HL-60/S4 treated with phorbol 12-myristate 13-acetate at 8.2 ng/mL for 4 days and 3 days (cell line): Measurements from ENCODE around the gene PTPN6.
"Not testable (repeated sequence)": the region's sequence is repeated elsewhere in the genome, so short reads cannot be mapped to it uniquely, and the experiment has no call there.

ENCODE experiments used
- in situ Hi-C: fragments of 300-500 bp; cut with MboI; formaldehyde crosslinking; loops from 2 replicates; pipeline ENCODE4 v1.15.0; 2022; ENCODE audit warnings: low sequenced_read_pairs

The PTPN6 gene

DNA sequence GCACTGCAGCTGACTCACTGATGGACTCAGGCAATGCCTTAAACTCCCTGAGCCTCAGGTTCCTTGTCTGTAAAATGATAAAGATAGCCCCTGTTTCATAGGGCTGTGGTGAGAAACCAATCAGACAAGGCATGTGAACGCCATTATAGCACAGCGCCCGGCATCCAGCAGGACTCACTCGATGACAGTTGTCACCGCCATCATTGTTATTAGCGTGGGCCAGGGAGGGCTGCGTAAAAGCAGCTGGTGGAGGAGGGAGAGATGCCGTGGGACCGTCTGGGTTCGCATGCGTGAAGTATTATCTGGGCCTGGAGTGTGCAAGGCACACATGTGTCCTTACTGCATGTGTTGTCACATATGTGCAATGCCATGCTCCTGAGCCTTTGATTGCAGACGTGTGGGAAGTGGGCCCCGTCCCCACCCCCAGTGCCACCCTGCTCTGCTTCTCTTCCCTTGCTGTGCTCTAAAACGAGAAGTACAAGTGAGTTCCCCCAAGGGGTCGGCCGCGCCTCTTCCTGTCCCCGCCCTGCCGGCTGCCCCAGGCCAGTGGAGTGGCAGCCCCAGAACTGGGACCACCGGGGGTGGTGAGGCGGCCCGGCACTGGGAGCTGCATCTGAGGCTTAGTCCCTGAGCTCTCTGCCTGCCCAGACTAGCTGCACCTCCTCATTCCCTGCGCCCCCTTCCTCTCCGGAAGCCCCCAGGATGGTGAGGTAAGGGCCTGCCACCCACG lies at the start of gene PTPN6:
PTPN6 (plus strand) TSS at position 546 of the 730 bp plus-strand sequence; CDS start at position 703, 157 bp downstream.
- in situ Hi-C loops = no loop called here

DNA sequence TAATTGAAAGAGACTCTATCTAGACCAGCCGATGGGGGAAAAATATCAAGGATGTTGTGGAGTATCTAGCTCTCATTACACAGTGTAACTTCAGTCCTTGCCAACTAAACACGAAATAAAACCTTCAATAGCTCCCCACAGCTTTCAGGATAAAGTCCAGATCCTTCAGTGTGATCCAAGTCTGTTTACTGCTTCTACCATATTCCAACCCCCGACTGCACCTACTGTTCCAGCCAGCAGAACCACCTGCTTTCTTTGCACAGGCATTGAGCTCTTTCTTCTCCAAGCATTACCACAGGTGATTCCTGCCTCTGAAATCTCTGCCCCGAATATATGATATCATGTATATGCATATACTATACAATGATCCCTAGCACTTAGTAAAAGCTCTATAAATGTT lies 48.7 kb upstream of the PTPN6 start:
- in situ Hi-C loops = no loop called here

DNA sequence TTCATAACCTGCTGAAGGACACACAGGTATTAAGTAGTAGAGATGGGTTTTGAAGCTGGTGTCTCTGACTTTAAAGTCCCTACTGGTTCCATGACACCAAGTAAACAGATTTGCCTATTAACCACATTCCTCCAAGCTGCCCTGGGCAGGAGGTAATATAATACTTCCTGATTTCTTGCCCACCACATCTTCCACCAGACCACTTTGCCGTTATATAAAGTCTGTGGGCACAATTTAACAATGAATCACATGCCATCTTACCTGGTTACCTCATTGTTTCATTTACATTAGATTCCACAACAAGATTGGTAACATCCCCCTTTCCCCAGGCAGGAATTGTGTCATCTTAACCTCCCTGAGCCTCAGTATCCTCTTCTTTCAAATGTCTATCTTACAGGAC lies 47.4 kb upstream of the PTPN6 start:
- in situ Hi-C loops = no loop called here

DNA sequence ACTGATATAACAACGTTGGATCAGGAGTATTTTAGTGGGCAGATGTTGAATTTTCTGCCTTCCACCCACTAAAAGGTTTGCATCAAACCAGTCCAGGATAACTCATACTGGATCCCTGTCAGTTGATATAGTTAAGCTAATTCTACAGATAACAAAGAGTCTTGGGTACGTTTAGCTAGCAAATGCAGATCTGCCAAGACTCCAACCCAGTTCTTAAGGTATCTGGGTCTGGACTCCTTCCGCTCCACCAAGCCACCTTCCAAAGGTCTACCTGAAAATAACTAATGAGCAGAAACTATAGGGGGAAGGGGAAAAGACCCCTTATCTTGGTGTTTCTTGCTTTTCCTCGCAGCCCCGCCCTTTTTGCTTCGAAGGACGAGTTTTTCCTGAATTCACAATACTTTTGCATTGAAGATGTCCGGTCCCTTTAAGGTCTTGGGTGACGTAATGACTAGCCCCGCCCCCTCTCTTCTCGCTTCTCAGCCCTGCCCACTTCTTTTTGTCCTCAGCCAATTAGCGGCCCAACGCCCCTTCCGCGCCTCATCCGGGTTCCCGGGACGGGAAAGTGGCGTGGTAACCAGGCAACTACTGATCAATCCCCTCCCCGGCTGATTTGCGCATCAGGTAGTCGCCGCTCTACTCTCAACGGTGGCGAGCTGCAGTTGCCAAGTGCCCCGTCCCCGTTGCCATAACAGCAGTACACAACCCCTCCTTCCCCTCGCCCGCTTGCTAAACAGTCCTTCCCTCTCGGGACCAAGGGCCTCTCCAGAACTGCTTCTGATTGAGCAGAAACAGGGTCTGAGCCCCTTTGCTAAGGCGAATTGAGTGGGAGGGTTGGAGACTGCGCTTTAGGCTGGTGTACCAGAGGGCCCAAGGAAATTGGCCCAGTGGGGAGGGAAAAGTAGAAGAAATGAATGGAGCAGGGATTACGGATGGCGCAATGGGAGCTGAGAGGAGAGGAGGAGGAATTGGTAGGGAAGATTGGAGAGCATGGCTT lies 46.6 kb upstream of the PTPN6 start, which contains the start of gene LRRC23:
LRRC23 (plus strand) TSS at position 543 of the 997 bp plus-strand sequence. CDS start 812 bp downstream, outside the sequence.
- in situ Hi-C loops = no loop called here

DNA sequence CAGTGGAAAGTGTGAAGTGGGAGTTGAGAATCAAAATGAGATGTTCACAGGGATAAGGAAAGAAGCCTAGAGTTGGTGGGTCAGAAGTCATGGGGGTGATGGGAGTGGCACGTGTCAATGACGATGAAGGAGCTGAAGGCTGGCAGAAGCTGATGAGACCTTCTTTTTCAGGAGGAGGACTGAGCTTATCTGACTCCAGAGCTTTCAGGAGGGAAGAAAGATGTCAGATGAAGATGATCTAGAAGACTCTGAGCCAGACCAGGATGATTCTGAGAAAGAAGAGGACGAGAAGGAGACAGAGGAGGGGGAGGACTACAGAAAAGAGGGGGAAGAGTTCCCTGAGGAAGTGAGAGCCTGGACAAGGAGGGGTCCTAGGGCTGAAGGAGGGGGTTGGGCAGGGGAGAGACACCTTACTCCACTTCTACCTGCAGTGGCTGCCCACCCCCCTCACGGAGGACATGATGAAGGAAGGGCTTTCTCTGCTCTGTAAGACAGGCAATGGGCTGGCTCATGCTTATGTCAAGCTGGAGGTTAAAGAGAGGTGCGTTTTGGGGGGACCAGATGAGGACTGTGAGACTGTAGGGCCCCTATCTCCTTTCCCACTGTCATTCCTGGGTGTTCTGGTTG lies 45.6 kb upstream of the PTPN6 start:
- in situ Hi-C loops = no loop called here

DNA sequence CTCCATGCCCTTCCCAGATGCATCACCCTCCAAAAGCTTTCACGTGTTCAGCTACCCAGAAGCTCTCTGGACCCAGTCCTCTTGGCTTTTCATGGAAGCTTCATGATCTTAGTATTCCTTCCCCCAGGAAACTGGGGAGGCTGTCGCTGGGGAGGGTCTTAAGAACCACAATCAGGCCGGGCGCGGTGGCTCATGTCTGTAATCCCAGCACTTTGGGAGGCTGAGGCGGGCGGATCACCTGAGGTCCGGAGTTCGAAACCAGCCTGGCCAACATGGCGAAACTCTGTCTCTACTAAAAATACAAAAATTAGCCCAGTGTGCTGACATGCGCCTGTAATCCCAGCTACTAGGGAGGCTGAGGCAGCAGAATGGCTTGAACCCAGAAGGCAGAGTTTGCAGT lies 43.0 kb upstream of the PTPN6 start:
- in situ Hi-C loops = not testable (repeated sequence)

DNA sequence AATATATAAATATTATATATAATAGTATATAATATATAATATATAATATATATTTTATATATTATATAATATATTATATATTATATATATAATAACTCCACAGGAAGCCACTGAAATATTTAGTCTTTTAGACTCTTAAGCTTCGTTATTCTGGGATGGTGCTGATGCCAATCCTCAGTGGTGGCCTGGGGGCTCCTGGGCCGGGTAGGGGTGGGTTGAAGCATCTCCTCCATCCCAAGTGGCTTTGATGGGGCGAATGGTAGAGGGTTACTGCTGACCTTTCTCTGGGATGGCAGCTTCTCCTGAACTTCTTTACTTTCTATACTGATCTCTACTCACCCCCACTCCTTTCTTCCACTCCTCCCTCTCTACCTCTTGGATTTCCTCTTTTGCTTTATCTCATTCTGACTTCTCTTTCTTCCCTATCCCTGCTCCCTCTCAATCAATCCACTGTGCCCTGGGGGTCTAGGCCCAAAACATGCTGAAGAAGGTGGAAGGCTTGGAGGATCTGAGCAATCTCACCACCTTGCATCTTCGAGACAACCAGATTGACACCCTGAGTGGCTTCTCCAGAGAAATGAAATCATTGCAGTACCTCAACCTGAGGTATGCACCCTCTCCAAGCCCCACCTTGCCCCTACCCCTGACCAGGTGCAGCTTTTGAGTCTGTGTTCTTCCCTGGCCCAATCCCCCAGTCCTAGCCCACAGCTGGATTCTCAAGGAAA lies 41.6 kb upstream of the PTPN6 start:
- in situ Hi-C loops = no loop called here

DNA sequence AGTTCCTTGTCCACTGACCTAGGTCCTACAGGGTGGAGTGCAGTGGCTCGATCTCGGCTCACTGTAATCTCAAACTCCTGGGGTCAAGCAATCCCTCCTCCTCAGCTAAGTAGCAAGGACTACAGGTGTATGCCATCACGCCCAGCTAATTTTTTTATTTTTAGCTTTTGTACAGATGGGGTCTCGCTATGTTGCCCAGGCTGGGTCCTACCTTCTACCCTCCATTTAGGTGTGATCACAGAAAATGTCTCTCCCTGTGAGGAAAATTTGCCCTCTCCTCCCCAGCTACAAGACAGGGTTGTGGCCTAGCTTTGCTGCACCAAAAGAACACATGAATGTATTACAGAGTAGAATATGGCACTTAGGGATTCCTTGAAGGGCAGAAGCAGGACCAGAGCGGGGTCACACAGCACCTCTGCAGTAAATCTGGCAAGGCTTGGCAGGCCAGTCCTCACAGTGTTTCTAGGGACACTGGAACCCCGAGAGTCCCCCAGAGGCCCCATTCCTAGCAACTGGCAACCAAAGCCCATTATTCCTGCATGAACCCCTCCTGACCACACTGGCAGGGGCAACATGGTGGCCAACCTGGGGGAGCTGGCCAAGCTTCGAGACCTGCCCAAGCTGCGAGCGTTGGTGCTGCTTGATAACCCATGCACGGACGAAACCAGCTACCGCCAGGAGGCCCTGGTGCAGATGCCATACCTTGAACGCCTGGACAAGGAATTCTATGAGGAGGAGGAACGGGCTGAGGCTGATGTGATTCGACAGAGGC lies 38.8 kb upstream of the PTPN6 start:
- in situ Hi-C loops = no loop called here

DNA sequence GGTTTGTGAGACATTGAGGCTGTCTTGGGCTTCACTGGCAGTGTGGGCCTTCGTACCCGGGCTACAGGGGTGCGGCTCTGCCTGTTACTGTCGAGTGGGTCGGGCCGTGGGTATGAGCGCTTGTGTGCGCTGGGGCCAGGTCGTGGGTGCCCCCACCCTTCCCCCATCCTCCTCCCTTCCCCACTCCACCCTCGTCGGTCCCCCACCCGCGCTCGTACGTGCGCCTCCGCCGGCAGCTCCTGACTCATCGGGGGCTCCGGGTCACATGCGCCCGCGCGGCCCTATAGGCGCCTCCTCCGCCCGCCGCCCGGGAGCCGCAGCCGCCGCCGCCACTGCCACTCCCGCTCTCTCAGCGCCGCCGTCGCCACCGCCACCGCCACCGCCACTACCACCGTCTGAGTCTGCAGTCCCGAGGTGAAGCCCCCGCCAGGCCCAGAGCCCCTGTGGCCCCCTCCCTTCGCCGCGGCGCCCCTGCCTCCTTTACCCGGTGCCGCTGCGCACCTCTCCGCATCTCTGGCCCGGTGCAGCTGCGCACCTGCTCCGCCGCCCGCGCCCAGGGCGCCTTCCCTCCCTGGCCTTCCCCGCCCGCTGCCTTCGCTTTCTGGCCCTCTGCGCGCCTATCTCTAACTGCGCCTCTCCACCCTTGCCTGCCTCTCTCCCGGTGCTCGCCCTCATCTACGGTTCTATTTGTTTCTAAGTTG lies 36.8 kb upstream of the PTPN6 start, which contains the start of gene ENO2:
ENO2 (plus strand) TSS at position 335 of the 701 bp plus-strand sequence. CDS start 1,253 bp downstream, outside the sequence.
- in situ Hi-C loops = no loop called here

DNA sequence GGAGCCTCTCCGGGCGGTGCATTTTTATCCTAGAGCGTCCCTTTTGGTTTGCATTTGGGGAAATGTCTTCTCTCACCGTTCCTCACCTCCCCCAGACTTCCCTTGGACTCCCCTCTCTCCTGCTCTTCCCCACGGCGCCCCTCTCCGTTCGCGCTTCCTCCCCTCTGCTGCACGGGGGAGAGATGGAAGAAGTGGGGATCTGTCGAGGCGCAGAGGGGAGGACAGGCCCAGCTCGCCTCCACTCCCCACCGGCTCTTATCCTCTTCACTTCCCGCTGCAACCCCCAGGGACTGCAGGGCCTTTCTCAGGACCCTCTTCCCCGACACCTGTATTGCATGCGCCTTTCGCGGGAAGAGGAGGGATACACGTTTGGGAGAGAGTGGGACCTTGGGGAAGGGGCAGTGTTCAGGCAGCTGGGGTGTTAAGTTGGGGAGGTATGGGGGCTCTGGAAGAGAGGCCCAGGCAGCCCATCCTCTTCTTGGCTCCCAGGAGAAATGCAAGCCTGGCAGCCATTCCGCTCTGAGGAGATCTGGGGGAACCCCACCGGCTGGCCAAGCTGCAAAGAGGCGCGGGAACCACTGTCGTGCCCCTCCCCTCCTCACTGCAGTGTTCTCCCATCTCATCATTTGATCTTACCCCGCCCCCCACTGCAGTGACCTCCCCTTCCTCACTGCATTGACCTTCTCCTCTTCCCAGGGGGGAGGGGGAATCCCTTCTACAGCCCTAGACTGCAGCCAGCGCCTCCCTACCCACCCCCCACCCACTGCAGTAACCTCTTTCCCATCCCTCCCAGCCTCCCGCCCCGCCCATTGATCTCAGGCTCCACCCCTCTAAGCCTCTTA lies 36.0 kb upstream of the PTPN6 start:
- in situ Hi-C loops = no loop called here

DNA sequence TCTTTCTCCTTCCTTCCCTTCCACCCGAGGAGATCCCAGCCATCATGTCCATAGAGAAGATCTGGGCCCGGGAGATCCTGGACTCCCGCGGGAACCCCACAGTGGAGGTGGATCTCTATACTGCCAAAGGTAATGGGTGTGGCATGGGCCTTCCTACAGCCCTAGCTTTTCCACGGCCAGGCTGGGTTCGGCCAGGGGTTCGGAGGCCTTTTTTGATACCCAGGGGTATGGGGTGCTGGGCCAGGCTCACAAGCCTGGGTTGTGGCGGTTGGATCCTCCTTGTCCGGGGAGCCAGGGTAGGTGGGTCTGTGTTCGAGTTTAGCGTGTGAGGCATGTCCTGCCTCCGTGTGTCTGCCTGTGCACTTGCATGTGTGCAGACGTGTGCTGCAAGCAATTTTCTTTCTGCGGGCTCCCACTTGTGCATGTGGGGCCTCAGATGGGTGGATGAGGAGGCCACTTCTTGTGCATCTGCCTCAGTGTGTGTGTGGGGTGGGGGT lies 35.3 kb upstream of the PTPN6 start:
- in situ Hi-C loops = no loop called here

DNA sequence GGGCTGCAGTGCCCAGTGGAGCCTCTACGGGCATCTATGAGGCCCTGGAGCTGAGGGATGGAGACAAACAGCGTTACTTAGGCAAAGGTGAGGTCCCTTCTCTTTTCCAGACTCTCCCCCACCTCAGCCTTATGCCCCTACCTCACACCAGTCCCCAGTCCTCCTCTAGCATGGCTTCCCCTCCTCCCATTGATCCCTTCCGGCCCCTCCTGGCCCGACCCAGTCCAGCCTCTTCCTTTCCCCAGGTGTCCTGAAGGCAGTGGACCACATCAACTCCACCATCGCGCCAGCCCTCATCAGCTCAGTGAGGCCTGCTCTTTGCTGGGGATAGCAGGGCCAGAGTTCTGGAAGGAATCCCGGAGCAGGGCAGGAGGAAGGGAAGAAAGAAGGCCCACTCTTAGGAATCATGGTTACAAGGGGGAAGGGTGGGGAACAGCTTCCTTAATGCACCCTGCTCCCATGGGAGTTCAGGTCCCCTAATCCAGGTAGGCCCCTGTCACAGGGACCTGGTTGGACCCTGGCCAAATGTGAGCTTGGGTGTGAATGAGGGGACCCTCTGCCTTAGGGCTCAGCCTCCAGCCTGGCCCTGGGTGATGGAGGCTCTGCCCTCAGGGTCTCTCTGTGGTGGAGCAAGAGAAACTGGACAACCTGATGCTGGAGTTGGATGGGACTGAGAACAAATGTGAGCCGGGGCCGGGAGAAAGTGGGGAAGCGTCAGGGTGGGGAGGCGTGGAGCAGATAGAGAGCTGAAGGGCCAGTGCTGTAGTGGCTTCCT lies 34.5 kb upstream of the PTPN6 start:
- in situ Hi-C loops = no loop called here

DNA sequence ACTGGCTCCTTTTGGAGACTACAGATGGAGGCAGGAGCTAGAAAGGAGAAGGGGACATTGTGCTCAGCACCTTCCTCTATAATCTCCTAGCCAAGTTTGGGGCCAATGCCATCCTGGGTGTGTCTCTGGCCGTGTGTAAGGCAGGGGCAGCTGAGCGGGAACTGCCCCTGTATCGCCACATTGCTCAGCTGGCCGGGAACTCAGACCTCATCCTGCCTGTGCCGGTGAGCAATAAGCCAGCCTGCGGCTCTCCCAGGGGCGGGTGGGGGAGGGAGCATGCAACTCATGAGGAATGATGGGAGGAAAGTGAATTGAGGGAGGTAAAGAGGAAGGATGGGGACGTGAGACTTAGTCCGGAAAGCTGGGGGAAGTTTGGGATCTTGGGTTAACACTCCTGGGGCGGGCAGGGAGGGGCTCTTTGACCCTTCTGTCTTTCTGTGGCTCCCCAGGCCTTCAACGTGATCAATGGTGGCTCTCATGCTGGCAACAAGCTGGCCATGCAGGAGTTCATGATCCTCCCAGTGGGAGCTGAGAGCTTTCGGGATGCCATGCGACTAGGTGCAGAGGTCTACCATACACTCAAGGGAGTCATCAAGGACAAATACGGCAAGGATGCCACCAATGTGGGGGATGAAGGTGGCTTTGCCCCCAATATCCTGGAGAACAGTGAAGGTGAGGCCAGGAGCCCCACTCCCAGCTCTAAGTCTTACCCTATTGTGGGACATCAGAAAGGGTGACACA lies 33.5 kb upstream of the PTPN6 start:
- in situ Hi-C loops = no loop called here

DNA sequence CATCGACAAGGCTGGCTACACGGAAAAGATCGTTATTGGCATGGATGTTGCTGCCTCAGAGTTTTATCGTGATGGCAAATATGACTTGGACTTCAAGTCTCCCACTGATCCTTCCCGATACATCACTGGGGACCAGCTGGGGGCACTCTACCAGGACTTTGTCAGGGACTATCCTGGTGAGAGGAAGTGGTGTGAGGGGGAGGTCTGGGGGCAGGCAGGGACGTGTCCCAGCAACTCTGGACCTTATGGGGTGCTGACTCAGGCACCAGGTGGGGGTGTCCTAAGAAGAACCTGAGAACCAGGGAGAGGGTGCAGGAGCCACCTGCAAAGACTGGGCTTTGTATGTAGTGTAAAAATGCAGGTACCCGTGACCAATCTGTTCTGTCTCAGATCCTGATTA lies 31.6 kb upstream of the PTPN6 start:
- in situ Hi-C loops = no loop called here

DNA sequence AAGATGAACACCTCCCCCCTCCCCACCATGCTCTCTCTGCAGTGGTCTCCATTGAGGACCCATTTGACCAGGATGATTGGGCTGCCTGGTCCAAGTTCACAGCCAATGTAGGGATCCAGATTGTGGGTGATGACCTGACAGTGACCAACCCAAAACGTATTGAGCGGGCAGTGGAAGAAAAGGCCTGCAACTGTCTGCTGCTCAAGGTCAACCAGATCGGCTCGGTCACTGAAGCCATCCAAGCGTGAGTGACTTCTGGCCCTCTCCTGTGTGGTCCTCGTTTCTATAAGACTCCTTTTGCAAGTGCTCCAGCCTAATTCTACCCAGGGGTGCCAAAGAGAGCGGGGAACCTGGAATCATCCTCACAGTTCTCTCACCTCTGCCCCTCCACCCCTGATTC lies 29.6 kb upstream of the PTPN6 start:
- in situ Hi-C loops = no loop called here
